GM13977 (cell line): ENCODE measurements around the gene ARID3A.

Experiments
- DNase-seq: peaks from one replicate; pipeline ENCODE4 v3.0.0; 2012; ENCODE audit warnings: low spot score
- in situ Hi-C: fragments of 300-500 bp; cut with MboI; formaldehyde crosslinking; loops from one replicate; pipeline ENCODE4 v1.12.0; 2022; ENCODE audit warnings: low sequenced_read_pairs, low pct_unique_long_range_greater_than_20kb, mixed read lengths, inconsistent platforms; ENCODE audit not compliant: unreplicated experiment
- TF ChIP-seq, protein P1 (sequence below): IDR thresholded peaks from 2 replicates; pipeline ENCODE4 v1.5.1; 2012; ENCODE audit warnings: mild to moderate bottlenecking, control low read depth; ENCODE audit not compliant: insufficient read depth; ENCODE audit errors: extremely low read depth, missing control alignments

The ARID3A gene

DNA sequence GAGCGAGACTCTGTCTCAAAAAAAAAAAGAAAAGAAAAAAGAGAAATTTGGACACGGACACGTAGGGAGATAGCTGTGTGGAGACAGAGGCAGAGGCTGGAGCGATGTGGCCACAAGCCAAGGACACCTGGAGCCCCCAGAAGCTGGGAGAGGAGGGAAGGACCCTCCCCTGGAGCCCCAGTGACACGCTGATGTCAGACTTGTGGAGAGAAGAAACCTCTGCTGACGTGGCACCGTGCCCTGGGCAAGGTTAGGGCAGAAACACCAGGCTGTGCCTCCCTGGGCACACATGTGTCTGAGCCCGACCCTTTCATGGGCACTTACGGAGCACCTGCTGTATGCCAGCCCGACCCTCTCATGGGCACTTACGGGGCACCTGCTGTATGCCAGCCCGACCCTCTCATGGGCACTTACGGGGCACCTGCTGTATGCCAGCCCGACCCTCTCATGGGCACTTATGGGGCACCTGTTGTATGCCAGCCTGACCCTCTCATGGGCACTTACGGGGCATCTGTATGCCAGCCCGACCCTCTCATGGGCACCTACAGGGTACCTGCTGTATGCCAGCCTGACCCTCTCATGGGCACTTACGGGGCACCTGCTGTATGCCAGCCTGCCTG is 17.8 kb downstream of the ARID3A start:
- in situ Hi-C loops = no loop called here
- TF ChIP-seq, protein P1, sequence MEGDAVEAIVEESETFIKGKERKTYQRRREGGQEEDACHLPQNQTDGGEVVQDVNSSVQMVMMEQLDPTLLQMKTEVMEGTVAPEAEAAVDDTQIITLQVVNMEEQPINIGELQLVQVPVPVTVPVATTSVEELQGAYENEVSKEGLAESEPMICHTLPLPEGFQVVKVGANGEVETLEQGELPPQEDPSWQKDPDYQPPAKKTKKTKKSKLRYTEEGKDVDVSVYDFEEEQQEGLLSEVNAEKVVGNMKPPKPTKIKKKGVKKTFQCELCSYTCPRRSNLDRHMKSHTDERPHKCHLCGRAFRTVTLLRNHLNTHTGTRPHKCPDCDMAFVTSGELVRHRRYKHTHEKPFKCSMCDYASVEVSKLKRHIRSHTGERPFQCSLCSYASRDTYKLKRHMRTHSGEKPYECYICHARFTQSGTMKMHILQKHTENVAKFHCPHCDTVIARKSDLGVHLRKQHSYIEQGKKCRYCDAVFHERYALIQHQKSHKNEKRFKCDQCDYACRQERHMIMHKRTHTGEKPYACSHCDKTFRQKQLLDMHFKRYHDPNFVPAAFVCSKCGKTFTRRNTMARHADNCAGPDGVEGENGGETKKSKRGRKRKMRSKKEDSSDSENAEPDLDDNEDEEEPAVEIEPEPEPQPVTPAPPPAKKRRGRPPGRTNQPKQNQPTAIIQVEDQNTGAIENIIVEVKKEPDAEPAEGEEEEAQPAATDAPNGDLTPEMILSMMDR = no peak
- no peak for DNase-seq

GRCh38 chr19:944171-944567 is 18.3 kb downstream of the ARID3A start:
- TF ChIP-seq, protein P1 = no peak
- in situ Hi-C loops = no loop called here
- no peak for DNase-seq

- DNase-seq = no peak
- in situ Hi-C loops = no loop called here
- TF ChIP-seq, protein P1 = no peak
Observed at GRCh38 chr19:944663-945241, 18.9 kb downstream of the ARID3A start.

- in situ Hi-C loops = no loop called here
- no peak for DNase-seq
- TF ChIP-seq, protein P1 = no peak
Observed at GRCh38 chr19:945401-946252, 19.8 kb downstream of the ARID3A start.

- peak; percentile 65 for DNase-seq
- TF ChIP-seq, protein P1 = peak; percentile 36
- in situ Hi-C loops = no loop called here
Observed at GRCh38 chr19:947090-947706, 21.4 kb downstream of the ARID3A start.

DNA sequence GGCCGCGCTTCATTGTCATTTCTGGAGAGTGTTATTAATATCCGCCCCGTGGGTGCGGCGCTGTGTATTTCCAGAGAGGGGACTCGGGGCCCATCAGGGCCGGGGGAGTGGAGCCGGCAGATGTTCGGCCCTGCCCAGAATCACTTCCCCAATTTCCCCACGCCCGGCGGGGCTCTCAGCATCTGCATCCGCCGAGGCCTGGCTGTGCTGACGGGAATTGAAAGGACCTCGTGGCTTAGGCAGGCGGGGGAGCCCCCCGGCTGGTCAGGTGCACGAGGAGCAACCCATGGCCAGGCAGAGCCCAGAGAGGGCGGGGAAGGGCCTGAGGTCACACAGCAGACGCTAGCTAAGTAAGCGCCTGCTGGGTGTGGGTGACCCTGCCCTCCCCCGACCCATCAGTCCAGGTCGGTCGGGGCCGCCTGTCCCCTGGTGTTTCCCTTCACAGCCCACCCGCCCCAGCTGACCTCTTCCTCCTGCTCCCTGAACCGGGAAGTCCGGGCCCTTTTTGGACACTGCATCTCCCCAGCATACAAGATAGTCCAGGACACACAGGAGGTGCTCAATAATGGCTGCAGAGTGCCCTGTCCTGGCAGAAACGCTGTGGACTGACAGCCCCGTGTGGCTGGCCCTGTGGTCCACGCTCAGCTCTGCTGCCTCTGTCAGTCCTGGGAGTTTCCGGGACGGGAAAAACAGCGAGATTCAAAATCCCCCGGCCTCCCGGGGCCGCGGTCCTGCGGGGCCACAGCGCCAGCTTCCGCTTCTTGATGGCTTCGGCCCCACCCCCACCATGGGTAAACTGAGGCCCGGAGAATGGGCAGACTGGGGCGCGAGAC is 22.1 kb downstream of the ARID3A start:
- peak; percentile 93 for DNase-seq
- in situ Hi-C loops = no loop called here
- TF ChIP-seq, protein P1 = no peak
